Thoracic aorta (tissue), 2 donors: ENCODE measurements around the gene SNX14. TPM values are rescaled to one million over a fixed set of nuclear protein-coding genes. Genes with fewer than 3 reads are reported as not detected.

Experiments used
- ATAC-seq: fragments of 150-250 bp; one replicate; pipeline ENCODE4 v1.8.0; 2017; ENCODE audit warnings: low read depth; ENCODE audit not compliant: insufficient number of reproducible peaks, low FRiP score
- DNase-seq: peaks from one replicate; pipeline ENCODE4 v3.0.0-alpha.2; 2020; ENCODE audit warnings: low spot score
- H3K27ac ChIP-seq, 2 donors: fragments of 200-600 bp; sonication (generic); 1 replicate in 1 of 2; 2 replicates in 1 of 2; pipeline ENCODE4 v1.5.1; 2016; ENCODE audit warnings: mild to moderate bottlenecking in 2 of 2, moderate library complexity in 2 of 2
- H3K27me3 ChIP-seq: fragments of 200-600 bp; sonication (generic); replicated peaks from 2 replicates; pipeline ENCODE4 v1.6.0; 2016; ENCODE audit warnings: mild to moderate bottlenecking; ENCODE audit not compliant: insufficient read depth
- H3K36me3 ChIP-seq: fragments of 200-600 bp; sonication (generic); one replicate; pipeline ENCODE4 v1.5.1; 2016
- H3K4me1 ChIP-seq, 2 donors: fragments of 200-600 bp; sonication (generic); 1 replicate in 1 of 2; 2 replicates in 1 of 2; pipeline versions ENCODE4 v1.5.1 to v1.6.0; 2016; ENCODE audit warnings: low read depth in 2 of 2, mild to moderate bottlenecking in 1 of 2; ENCODE audit not compliant: control insufficient read depth in 1 of 2
- H3K4me3 ChIP-seq: fragments of 200-600 bp; sonication (generic); 2 replicates; pipeline ENCODE4 v1.5.1; 2016; ENCODE audit warnings: mild to moderate bottlenecking
- H3K9me3 ChIP-seq: fragments of 200-600 bp; sonication (generic); 2 replicates; pipeline ENCODE4 v1.5.1; 2016
- total RNA-seq, 2 donors: library from RNA; depleted of rRNA; stranded (reverse); fragments of >200 nt; gene quantifications; one replicate each; pipeline versions ENCODE4 v1.1.0 to v1.2.3, GENCODE V29; 2016
- TF ChIP-seq, protein P1 (sequence below): fragments of 200-600 bp; sonication (generic); IDR thresholded peaks from one replicate; pipeline ENCODE4 v1.5.1; 2019; ENCODE audit warnings: antibody characterized with exemption

The SNX14 gene
- total RNA-seq, 2 donors from 2014 or later, result 66.5 to 131 TPM

DNA sequence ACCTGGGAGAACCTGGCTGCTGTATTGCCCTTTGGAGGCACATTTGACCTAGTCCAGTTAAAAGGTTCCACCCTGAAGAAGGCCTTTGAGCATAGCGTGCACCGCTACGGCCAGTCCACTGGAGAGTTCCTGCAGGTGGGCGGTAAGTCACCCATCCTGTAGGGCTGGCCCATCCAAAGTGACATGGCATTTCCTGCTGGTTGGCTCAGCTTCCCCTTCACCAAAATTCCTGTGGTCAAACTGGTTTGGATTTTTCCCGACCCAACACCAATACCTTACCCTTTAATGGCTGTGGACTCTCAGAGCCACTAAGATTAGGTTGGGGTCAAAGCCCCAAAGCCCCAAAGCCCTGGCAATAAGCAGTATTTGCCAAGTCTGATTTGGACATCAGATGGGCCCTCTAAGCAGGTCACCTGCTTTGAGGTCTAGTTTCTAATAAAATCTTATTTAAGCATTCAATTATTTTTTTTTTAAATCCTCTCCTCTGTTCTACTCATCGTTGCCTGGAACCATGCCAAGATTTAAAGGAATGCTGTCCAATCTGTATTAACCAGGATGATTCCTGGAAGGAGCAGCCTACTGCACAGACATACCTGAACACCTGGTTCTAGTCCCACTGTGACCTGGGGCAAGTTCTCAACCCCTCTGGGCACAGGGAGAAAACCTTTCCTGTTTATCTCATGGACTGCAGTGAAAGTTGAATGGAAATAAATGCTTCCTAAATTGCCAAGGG lies 103.0 kb downstream of the SNX14 start:
- TF ChIP-seq, protein P1, sequence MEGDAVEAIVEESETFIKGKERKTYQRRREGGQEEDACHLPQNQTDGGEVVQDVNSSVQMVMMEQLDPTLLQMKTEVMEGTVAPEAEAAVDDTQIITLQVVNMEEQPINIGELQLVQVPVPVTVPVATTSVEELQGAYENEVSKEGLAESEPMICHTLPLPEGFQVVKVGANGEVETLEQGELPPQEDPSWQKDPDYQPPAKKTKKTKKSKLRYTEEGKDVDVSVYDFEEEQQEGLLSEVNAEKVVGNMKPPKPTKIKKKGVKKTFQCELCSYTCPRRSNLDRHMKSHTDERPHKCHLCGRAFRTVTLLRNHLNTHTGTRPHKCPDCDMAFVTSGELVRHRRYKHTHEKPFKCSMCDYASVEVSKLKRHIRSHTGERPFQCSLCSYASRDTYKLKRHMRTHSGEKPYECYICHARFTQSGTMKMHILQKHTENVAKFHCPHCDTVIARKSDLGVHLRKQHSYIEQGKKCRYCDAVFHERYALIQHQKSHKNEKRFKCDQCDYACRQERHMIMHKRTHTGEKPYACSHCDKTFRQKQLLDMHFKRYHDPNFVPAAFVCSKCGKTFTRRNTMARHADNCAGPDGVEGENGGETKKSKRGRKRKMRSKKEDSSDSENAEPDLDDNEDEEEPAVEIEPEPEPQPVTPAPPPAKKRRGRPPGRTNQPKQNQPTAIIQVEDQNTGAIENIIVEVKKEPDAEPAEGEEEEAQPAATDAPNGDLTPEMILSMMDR, result no peak
- Histone ChIP-seq H3K4me3 (no peak overlapping the region), H3K27me3 (no peaks in the 10 kb centered on the region), H3K27ac (no peak overlapping the region), H3K36me3 (peaks cover 3% of the 10 kb centered on the region), H3K9me3 (no peaks in the 10 kb centered on the region), H3K4me1 (no peaks in the 10 kb centered on the region)
- DNase-seq (no peak), ATAC-seq (no peak)

DNA sequence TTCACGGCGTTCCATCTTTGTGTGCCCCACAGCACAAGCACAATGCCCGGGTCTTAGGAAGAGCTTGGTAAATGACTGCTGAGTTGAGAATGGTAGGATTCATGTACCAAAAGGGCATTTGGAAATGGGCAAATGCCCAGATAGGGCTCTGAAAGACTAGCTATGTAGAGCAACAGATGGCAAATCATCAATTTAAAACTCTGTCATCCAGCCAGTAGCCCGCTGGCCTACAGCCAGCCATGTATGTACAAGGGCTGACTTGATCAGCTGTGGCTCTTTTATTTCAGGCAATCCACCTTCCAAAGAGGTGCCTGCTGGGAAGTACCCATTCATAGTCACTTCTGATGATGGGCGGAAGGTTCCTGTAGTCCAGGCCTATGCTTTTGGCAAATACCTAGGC lies 108.7 kb downstream of the SNX14 start:
- Histone ChIP-seq H3K4me3 (no peak overlapping the region), H3K27me3 (no peaks in the 10 kb centered on the region), H3K4me1 (peaks cover 2 to 6% of the 10 kb centered on the region in 2 donors), H3K9me3 (no peaks in the 10 kb centered on the region), H3K27ac (no peak overlapping the region), H3K36me3 (no peaks in the 10 kb centered on the region)
- DNase-seq, result no peak
- TF ChIP-seq, protein P1, result no peak
- no peak for ATAC-seq

DNA sequence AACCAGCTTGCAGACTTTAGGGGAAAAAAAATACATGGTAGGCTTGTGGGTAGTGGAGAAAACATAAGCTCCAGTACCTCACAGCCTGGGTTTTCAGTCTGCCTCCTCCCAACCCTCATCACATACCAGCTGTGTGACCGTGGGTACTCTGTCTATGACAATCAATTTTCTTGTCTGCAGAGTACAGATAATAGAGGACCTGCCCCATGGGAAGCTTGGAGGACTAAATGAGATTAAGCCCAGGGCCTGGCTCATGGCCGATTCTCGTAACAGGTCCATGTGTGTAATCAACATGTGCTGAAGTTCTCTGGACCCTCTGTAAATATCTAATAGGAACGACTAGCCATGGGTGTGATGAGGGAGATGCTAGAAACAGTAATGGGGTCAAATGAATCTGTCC lies 109.8 kb downstream of the SNX14 start:
- no peak for ATAC-seq
- H3K9me3 ChIP-seq, result no peaks in the 10 kb centered on the region
- no peaks in the 10 kb centered on the region for H3K36me3 ChIP-seq
- no peak overlapping the region for H3K27ac ChIP-seq
- peaks cover 2 to 6% of the 10 kb centered on the region in 2 donors for H3K4me1 ChIP-seq
- no peak for DNase-seq
- H3K27me3 ChIP-seq, result no peaks in the 10 kb centered on the region
- TF ChIP-seq, protein P1, result no peak
- no peak overlapping the region for H3K4me3 ChIP-seq

DNA sequence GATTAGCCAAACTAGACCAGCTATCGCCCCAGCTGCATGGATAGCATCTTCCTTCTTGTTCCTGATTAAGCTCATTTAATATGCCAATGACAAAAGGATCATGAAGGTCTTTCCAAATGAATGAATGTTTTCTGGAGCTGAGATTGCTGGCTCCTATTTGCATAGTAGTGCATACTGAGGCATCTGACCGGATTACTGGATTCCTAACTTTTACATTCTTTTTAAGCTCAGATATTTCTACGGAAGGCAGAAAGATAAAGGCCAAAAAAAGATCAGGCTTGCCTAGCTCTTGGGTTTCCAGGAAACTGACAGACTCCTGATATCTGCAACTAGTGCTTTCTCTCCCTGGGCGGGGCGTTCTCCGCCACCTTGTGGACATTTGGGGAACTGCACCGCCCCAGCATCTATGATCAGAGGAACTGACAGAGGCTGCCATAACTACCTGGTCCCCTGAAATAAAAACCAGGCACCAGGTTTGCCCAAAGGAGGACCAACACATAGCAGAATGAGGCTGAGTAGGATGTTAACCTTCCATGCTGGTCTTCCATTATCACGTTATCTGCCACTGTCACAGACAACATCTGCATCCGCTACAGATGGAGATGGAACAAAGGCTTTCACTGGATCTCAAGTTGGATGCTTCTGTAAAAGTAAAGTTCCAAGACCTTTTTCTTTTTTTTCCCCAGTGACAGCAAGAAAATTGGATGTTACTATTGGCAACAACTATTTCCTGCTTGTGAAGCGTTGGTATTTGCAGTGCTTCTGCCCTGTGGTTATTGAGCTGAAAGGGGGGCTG lies 110.6 kb downstream of the SNX14 start:
- H3K36me3 ChIP-seq, result no peaks in the 10 kb centered on the region
- H3K4me1 ChIP-seq, result peaks cover 2 to 6% of the 10 kb centered on the region in 2 donors
- H3K27me3 ChIP-seq, result no peaks in the 10 kb centered on the region
- no peaks in the 10 kb centered on the region for H3K9me3 ChIP-seq
- H3K27ac ChIP-seq, result peak overlapping the region; percentile 1 to 57
- peak; percentile 91 for ATAC-seq
- peak; percentile 31 for DNase-seq
- TF ChIP-seq, protein P1, result peak; percentile 100
- H3K4me3 ChIP-seq, result peak overlapping the region; percentile 11

DNA sequence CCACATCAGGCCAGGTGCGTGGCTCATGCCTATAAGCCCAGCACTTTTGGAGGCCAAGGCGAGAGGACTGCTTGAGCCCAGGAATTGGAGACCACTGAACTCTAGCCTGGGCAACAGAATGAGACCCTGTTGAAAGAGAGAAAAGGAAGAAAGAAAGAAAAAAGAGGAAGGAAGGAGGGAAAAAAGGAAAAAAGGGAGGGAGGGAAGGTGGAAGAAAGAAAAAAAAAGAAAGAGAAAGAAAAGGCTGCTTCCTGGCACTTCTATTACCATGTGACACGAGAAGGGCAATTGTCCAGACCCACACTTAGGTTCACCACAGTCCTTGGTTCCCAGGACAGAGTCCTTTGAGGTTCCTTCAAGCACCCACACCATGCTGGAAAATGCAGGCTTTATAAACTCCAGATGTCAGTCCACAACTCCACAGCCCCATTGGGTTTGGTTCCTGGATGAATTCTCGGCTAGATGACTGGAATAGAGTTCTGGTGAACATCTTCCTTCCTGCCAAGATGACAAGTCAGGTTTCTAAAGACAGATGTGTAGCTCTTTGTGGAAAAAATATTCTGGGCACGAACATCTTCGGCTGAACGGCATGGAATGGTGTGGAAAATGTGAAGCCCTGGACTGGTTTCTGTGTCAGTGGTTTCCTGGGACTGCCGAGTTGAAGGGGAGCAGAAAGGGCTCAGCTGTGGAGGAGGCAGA lies 111.3 kb downstream of the SNX14 start:
- H3K36me3 ChIP-seq, result no peaks in the 10 kb centered on the region

More for the DNA sequence above, 111.3 kb downstream of the SNX14 start:
- TF ChIP-seq, protein P1, result no peak
- no peaks in the 10 kb centered on the region for H3K9me3 ChIP-seq
- ATAC-seq (no peak), DNase-seq (no peak)
- peak overlapping the region; percentile 11 for H3K4me3 ChIP-seq
- H3K27me3 ChIP-seq, result no peaks in the 10 kb centered on the region
- peaks cover 2 to 6% of the 10 kb centered on the region in 2 donors for H3K4me1 ChIP-seq
- H3K27ac ChIP-seq, result peak overlapping the region; percentile 1 to 57
